Activated CD4-positive, alpha-beta memory T cell treated with anti-CD3 and anti-CD28 coated beads for 36 hours (primary cell): ENCODE data around the gene ALG2. TPM values are rescaled to one million over a fixed set of nuclear protein-coding genes. Genes with fewer than 3 reads are reported as not detected.

Experiments used
- CTCF ChIA-PET: fragments of 350-600 bp; sonication (Branson Sonifier 250); formaldehyde crosslinking; loops from one replicate; lab custom pipeline; 2021; ENCODE audit warnings: antibody characterized with exemption, inconsistent platforms; lab: Charles Lee
- POLR2A ChIA-PET: fragments of 350-600 bp; sonication (Branson Sonifier 250); formaldehyde crosslinking; loops from one replicate; lab custom pipeline; 2021; ENCODE audit warnings: antibody characterized with exemption; lab: Charles Lee
- DNase-seq: peaks from one replicate; pipeline ENCODE4 v3.0.0-alpha.2; 2020
- H3K27ac Mint-ChIP-seq: one replicate; pipeline ENCODE4 v1.8.0; 2021; ENCODE audit warnings: mixed read lengths
- H3K27me3 Mint-ChIP-seq: one replicate; pipeline ENCODE4 v1.8.0; 2021; ENCODE audit warnings: mixed read lengths
- H3K36me3 Mint-ChIP-seq: one replicate; pipeline ENCODE4 v1.8.0; 2021; ENCODE audit warnings: mixed read lengths
- H3K4me1 Mint-ChIP-seq: one replicate; pipeline ENCODE4 v1.8.0; 2021; ENCODE audit warnings: low read depth, mixed read lengths
- H3K4me3 Mint-ChIP-seq: one replicate; pipeline ENCODE4 v1.8.0; 2021; ENCODE audit warnings: mild to moderate bottlenecking, mixed read lengths
- H3K9me3 Mint-ChIP-seq: one replicate; pipeline ENCODE4 v1.8.0; 2021; ENCODE audit warnings: mixed read lengths
- intact Hi-C: fragments of 100-400 bp; cut with micrococcal nuclease; formaldehyde crosslinking; loops from one replicate; pipeline ENCODE4 v1.15.1; 2023
- total RNA-seq, 2 experiments: library from RNA; stranded (reverse); gene quantifications; one replicate each; pipeline ENCODE4 v1.2.3, GENCODE V29; 2021

Gene ALG2
- total RNA-seq, 2 experiments from 2014 or later: 18.6 to 20.8 TPM

DNA sequence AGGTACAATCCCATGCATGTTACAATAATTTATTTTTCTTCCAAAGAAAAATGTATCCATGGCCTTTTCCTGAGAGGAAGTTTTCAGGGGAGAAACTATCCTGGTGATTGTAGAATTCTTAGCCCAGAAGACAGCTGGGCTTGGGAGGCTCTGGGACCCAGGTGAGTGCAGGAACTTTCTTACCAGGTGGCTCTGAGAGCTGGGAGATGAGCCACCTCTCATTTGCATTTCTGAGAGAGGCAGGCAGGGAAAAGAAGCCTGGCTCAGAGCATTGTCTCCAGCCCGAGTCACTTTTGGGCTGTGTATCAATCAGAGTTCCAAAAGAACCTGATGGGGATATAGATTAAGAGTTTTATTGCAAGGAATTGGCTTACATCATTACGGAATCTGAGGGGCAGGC, 52.7 kb downstream of the ALG2 start:
- Mint-ChIP-seq H3K9me3 (no peaks in the 10 kb centered on the region), H3K27ac (no peak overlapping the region), H3K4me3 (no peak overlapping the region), H3K4me1 (peaks cover 13% of the 10 kb centered on the region), H3K36me3 (no peaks in the 10 kb centered on the region), H3K27me3 (peaks cover 9% of the 10 kb centered on the region)
- intact Hi-C loops: no loop called here
- DNase-seq: no peak
- ChIA-PET CTCF (no interaction called here), POLR2A (no interaction called here)

DNA sequence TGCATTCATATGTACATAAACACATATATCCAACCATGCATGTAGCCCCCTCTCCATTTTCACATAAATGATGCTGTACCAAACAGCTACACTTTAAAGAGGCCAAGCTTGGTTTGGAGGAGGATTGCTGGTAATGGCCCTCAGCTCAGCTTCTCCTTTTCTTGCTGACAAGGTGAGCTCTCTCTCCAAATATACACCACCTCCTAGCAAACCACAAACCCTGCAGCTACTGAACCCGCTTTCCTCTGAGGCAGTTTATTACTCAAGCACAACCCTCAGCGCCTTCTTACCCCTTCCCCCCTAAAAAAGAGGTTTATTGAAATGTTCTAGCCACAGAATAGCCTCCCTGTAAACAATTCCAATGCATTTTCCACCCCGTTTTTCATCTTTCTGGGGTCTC, 54.0 kb downstream of the ALG2 start:
- POLR2A ChIA-PET: no interaction called here
- CTCF ChIA-PET: interaction anchor here (0.6 to 1.3 kb wide), 2 partner anchors 9 to 17 kb away, joined by 3 to 4 read pairs; no protein-coding TSS in a partner anchor
- H3K9me3 Mint-ChIP-seq: no peaks in the 10 kb centered on the region
- no peak for DNase-seq
- peaks cover 5% of the 10 kb centered on the region for H3K27me3 Mint-ChIP-seq
- H3K27ac Mint-ChIP-seq: no peak overlapping the region
- no peak overlapping the region for H3K4me3 Mint-ChIP-seq
- intact Hi-C loops: no loop called here
- H3K4me1 Mint-ChIP-seq: peaks cover 13% of the 10 kb centered on the region
- no peaks in the 10 kb centered on the region for H3K36me3 Mint-ChIP-seq

DNA sequence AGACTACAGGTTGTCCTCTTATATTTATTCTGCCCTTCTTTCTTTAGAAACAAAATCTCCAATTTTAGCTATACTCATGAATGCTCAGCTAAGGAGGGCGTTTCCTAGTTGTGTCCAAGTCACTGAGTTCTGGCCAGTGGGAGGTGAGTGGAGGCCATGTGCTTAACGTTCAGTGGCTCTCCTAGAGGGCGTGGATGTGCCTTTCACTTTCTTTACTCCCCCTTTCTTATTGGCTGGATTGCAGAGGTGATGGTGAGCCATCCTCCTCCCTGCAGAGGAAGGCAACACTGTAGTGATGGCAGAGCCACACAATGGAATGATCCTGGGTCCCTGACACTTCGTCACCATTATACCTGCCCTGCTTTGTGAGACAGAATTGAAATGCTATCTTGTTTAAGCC, 54.6 kb downstream of the ALG2 start:
- Mint-ChIP-seq H3K27me3 (peaks cover 5% of the 10 kb centered on the region), H3K36me3 (no peaks in the 10 kb centered on the region), H3K4me3 (no peak overlapping the region), H3K9me3 (no peaks in the 10 kb centered on the region), H3K27ac (no peak overlapping the region), H3K4me1 (peaks cover 13% of the 10 kb centered on the region)
- intact Hi-C loops: no loop called here
- DNase-seq: no peak
- CTCF ChIA-PET: interaction anchor here (1.3 kb wide), 1 partner anchor 18 kb away, joined by 4 read pairs; no protein-coding TSS in a partner anchor
- POLR2A ChIA-PET: no interaction called here

Other genes starting within 250 kb of the ALG2 start
- 10 to 100 TPM; 25.4 to 26.3 TPM for gene TGFBR1, start 116.8 kb downstream of the ALG2 start, total RNA-seq
- 100 to 1,000 TPM; 161 to 166 TPM for gene SEC61B, start 340 bp upstream of the ALG2 start, total RNA-seq